Activated T-cell treated with anti-CD3 and anti-CD28 coated beads, Interleukin-2, amount 50 U/mL, for 24 hours (primary cell): ENCODE data around the gene KDM4B.
"Not testable (repeated sequence)": the region's sequence is repeated elsewhere in the genome, so short reads cannot be mapped to it uniquely, and the experiment has no call there.

Experiments
- DNase-seq: peaks from one replicate; pipeline ENCODE4 v3.0.0-alpha.2; 2020
- H3K27ac Mint-ChIP-seq: 2 replicates; pipeline ENCODE4 v1.8.0; 2020; ENCODE audit warnings: mild to moderate bottlenecking, mixed read lengths
- H3K27me3 Mint-ChIP-seq: 2 replicates; pipeline ENCODE4 v1.8.0; 2020; ENCODE audit warnings: mixed read lengths
- H3K36me3 Mint-ChIP-seq: 2 replicates; pipeline ENCODE4 v1.8.0; 2020; ENCODE audit warnings: low read depth, mixed read lengths
- H3K4me1 Mint-ChIP-seq: 2 replicates; pipeline ENCODE4 v1.8.0; 2020; ENCODE audit warnings: low read depth, mixed read lengths
- H3K4me3 Mint-ChIP-seq: 2 replicates; pipeline ENCODE4 v1.8.0; 2020; ENCODE audit warnings: mild to moderate bottlenecking, moderate library complexity, mixed read lengths
- H3K9me3 Mint-ChIP-seq: 2 replicates; pipeline ENCODE4 v1.8.0; 2020; ENCODE audit warnings: mixed read lengths

Gene KDM4B

DNA sequence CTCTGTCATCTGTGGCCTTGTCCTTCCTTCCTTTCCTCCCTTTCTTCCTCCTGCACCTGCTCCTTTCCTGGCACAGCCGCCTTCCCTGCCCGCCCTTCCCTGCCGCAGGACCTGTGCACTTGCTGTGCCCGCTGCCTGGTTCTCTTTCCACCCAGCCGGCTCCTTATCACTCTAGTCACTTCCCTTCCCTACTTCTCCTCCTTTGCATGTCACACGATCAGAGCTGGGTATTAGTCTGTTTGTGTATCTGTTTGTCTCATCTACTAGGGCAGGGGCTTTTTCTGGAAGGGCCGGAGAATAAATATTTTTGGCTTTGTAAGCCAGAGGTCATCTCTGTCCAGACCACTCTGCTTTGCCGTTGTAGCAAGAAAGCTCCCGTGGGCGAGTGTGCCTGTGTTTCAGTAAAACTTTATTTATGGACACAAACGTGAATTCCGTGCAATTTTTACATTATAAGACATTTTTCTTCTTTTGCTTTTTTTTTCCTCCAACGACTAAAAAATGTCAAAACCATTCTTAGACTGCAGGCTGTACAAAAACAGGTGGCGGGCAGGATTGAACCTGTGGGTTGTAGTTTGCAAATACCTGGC, 6.1 kb downstream of the KDM4B start:
- Mint-ChIP-seq H3K27me3 (no peaks in the 10 kb centered on the region), H3K27ac (no peak overlapping the region), H3K4me3 (no peak overlapping the region), H3K36me3 (peaks cover 19% of the 10 kb centered on the region), H3K4me1 (peaks cover 38% of the 10 kb centered on the region), H3K9me3 (no peaks in the 10 kb centered on the region)
- DNase-seq, result no peak

DNA sequence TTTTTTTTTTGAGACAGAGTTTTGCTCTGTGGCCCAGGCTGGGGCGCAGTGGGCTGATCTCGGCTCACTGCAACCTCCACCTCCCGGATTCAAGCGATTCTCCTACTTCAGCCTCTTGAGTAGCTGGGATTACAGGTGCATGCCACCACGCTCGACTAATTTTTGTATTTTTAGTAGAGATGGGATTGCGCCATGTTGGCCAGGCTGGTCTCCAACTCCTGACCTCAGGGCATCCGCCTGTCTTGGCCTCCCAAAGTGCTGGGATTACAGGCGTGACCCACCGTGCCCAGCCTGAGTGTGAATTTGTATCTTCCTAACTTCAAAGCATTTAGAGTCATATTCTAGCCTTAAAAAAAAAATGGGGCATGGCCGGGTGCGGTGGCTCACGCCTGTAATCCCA, 6.7 kb downstream of the KDM4B start:
- Mint-ChIP-seq H3K36me3 (peaks cover 18% of the 10 kb centered on the region), H3K4me1 (peaks cover 33% of the 10 kb centered on the region)
- H3K27me3 Mint-ChIP-seq, H3K4me3 Mint-ChIP-seq, DNase-seq, H3K9me3 Mint-ChIP-seq, H3K27ac Mint-ChIP-seq: not testable (repeated sequence)

DNA sequence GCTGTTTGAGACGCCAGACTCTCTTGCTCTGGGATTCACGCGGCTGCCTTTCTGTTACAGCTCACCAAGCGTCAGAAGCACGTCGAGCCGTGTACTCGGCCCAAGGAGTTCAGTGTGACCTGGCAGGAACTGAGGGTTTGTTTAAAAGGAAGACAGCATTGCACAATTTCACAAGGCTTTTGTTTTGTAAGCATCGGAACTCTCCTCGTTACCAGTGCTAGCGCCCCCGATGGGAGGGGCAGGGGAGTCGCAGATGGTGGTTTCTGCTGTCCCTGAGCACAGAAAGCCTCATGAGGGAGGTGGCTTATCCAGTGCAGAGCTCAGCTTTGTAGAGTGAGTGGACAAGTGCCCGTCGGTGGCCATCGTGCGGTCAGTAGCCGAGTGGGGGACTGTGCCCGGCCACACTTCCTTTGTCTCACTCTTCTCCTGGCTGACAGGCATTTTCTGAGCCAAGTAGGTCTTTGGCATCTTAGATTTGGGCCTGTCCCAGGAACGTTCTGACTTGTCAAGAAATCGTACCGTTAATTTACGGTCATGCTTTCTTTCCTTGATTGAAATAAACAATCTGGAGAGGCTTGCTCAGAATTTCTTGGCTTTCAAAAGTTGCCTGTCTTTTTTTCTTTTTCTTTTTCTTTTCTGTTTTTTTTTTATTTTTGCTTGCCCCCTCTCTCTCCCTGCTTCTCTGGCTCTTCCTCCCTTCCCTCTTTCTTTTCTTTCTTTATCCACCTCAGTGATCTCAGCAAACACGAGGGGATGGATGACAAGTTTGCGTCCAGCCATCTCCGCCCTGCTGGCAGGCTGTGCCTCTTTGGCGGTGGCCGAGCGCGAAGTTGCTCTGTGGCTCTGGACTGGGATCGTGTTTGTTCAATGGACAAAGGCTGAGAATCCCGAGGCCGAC, 7.7 kb downstream of the KDM4B start:
- no peak for DNase-seq
- H3K4me1 Mint-ChIP-seq, result peaks cover 28% of the 10 kb centered on the region
- no peaks in the 10 kb centered on the region for H3K9me3 Mint-ChIP-seq
- peaks cover 18% of the 10 kb centered on the region for H3K36me3 Mint-ChIP-seq
- H3K4me3 Mint-ChIP-seq, result no peak overlapping the region
- no peak overlapping the region for H3K27ac Mint-ChIP-seq
- H3K27me3 Mint-ChIP-seq, result no peaks in the 10 kb centered on the region

DNA sequence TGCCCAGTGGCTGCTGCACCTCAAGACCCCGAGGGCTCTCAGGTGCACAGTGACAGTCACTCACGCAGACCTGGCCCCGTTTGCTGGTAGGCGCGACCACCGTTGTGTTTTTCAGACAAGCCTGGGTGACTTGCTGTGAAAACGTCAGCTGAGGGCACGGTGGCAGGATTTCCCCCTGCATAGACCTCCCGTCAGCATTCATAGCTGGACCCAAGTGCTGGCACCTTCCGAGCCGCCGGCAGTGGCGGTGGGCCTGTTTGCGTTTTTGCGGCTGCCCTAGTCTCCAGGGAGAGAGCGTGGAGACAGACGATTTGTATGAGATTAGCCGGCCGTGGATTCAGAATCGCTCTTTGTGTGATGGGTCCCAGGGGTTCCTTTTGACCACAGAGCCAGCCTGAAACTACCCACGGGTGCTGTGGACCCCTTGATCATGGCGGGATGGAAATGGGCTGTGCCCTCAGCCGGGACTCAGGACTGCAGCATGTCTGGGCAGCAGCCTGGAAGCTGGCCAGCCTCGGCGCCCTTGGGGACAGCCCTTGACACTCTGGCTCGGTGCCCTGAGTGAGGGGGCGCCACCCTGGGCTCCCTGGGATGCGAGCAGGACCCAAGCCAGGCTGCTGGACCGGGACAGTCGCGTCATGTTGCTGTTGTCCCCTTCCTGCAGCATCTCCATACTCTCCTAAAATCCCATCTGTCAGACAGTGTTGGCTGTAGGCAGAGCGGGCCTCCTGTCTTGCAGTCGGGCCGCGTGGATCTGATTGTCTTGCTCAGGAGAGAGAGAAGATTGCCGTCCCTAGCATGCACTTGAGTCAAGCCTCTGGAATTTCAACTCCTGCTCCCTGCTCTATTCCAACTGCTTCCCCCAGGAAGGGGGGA, 8.6 kb downstream of the KDM4B start:
- Mint-ChIP-seq H3K27me3 (no peaks in the 10 kb centered on the region), H3K4me1 (peaks cover 25% of the 10 kb centered on the region), H3K36me3 (peaks cover 18% of the 10 kb centered on the region), H3K27ac (no peak overlapping the region), H3K4me3 (no peak overlapping the region), H3K9me3 (no peaks in the 10 kb centered on the region)
- no peak for DNase-seq

DNA sequence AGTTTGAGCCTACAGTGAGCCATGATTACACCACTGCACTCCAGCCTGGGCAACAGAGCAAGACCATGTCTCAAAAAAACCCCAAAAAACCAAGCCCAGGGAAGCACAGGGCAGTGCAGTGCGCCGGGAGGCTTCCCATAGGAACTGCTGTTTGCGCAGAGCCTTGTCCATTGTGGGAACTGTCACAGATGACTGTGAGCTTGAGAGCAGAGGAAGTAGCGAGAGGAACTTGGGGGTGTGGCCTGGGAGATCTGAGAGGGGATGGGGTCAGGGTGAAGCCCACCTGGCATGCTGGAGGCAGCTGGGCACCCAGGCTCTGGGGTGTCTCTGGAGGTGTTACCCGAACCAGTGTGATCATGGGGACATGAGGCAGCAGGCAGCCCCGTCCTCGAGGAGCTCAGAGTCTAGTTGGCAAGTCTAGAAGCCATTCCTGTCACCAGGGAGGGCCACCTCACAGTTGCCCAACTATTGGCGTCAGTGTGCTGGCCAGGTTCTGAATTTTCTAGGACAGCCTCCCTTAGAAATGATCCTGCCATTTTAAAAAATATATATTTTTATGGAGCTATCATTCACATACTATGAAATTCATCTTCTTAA, 10.4 kb downstream of the KDM4B start:
- H3K27ac Mint-ChIP-seq, result peak overlapping the region; percentile 64
- H3K36me3 Mint-ChIP-seq, result peaks cover 20% of the 10 kb centered on the region
- no peaks in the 10 kb centered on the region for H3K27me3 Mint-ChIP-seq
- peaks cover 22% of the 10 kb centered on the region for H3K4me1 Mint-ChIP-seq
- H3K4me3 Mint-ChIP-seq, result no peak overlapping the region
- no peak for DNase-seq
- no peaks in the 10 kb centered on the region for H3K9me3 Mint-ChIP-seq

DNA sequence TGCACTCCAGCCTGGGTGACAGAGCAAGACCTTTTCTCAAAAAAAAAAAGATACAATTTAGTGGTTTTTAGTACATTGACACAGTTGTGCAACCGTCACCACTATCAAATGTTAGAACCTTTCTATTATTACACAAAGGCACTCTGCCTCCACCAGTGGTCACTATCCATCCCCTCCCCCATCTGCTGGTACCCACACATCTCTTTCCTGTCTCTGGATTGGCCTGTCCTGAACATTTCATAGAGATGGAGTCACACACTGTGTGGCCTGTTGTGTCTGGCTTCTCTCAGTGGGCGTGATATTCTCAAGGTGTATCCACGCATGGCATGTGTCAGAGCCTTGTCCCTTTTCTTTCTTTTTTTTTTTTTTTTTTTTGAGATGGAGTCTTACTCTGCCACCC, 11.2 kb downstream of the KDM4B start:
- no peak overlapping the region for H3K27ac Mint-ChIP-seq
- no peak for DNase-seq
- no peaks in the 10 kb centered on the region for H3K27me3 Mint-ChIP-seq
- no peaks in the 10 kb centered on the region for H3K9me3 Mint-ChIP-seq
- peaks cover 18% of the 10 kb centered on the region for H3K4me1 Mint-ChIP-seq
- peaks cover 20% of the 10 kb centered on the region for H3K36me3 Mint-ChIP-seq
- no peak overlapping the region for H3K4me3 Mint-ChIP-seq

DNA sequence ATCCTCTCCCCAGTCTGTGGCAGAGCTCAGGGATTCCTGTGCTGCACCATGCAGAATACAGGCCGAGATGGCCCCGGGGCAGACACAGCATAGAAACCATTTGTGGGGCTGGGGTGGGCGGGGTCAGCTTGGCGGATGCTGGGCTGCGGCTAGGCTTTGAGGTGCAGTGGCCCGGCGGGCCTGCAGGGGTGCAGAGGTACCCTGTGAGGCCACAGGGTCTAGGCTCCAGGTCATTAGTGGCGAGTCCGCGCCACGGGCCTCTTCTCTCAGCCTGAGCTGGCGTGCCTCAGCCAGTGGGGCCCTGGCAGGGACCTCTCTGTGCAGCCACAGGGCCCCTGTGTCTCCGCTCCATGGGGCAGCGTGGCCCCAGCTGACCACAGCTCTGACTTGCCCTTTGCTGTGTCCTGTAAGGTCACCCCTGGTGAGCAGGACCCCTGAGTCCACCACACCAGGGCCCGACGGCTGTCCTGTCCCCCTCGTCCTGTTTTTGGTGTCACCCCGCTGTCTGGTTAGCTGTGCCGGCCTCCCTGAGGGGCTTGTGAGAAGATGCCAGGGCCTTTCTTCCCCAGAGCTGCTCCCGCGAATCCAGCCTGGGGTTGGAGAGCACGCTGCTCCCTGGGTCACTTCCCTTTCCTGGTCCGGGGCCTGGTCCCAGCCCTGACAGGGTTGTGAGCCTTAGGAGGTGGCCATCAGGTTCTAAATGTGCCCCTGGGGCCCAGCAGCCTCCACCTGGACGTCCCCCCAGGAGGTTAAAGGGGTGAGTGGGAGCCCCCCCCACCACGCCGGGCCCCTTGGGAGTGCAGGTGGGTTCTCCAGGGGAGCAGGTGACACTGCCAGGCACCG, 12.1 kb downstream of the KDM4B start:
- no peak for DNase-seq
- Mint-ChIP-seq H3K36me3 (peaks cover 20% of the 10 kb centered on the region), H3K27me3 (no peaks in the 10 kb centered on the region), H3K4me3 (no peak overlapping the region), H3K27ac (no peak overlapping the region), H3K9me3 (no peaks in the 10 kb centered on the region), H3K4me1 (peaks cover 18% of the 10 kb centered on the region)

DNA sequence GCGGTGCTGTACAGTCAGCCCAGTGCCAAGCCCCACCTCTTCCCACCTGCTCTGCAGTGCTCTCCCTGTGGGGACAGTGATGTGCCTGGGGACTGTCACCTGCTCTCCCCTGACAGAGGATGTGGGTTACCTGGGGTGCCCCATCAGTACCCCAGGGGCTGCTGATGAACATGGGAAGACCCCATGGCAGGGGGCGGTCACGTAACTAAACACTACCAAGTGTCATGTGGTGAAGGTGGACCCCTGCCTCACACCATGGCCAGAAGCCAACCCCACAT, 12.7 kb downstream of the KDM4B start:
- peaks cover 15% of the 10 kb centered on the region for H3K4me1 Mint-ChIP-seq
- H3K27ac Mint-ChIP-seq, result no peak overlapping the region
- no peak for DNase-seq
- no peaks in the 10 kb centered on the region for H3K27me3 Mint-ChIP-seq
- peaks cover 19% of the 10 kb centered on the region for H3K36me3 Mint-ChIP-seq
- H3K9me3 Mint-ChIP-seq, result no peaks in the 10 kb centered on the region
- no peak overlapping the region for H3K4me3 Mint-ChIP-seq

DNA sequence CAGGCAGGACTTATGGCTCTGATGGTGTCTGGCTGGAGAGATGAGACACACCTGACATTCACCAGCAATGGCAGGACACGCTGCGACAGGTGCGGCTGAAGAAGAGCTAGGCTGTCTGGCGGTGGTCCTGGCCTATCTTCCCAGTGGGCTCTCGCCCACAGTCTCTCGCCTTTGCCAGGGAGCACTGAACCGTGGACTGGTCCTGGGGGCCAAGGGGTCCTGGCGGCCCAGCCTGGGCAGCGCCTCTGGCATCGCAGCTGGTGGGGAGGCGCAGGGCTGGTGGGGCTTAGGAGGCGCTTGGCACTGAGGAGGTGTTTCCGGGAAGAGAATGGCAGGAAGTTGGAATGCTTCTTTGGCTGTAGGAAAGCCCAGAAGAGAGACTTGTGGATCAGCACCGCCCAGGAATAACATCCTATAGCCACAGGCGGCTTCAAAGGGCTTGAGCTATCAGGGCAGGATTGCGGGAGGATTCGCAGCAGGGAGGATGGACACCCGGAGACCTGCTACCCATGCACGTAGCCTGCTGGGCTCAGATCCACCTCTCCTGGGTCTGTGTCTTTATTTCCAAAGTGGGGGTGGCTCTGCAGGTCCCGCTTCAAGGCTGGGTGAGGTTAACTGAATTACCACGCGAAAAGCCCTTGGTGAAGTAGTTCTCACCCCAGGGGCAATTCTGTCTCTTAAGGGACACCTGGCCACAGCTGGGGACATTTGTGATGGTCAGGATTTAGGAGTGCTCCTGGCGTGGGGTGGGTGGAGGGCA, 14.6 kb downstream of the KDM4B start:
- Mint-ChIP-seq H3K27me3 (no peaks in the 10 kb centered on the region), H3K4me3 (no peak overlapping the region)

DNA sequence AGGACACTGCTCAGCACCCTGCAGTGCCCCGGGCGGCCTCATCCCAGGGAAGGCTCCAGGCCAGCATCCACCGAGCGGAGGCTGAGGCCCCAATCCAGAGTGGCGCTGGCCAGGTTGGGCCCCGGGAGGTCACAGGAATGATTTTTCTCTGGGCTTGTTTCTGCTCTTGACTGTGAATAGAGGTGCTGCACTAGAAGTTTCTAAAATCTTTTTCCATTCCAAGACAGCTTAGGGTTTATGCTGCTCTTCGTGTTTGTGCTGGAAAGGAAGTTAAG, 15.1 kb downstream of the KDM4B start:
- Mint-ChIP-seq H3K27ac (no peak overlapping the region), H3K4me1 (peaks cover 23% of the 10 kb centered on the region), H3K4me3 (no peak overlapping the region), H3K9me3 (no peaks in the 10 kb centered on the region), H3K27me3 (no peaks in the 10 kb centered on the region), H3K36me3 (peaks cover 5% of the 10 kb centered on the region)
- no peak for DNase-seq

More for the DNA sequence above, 14.6 kb downstream of the KDM4B start:
- no peak overlapping the region for H3K27ac Mint-ChIP-seq
- no peaks in the 10 kb centered on the region for H3K9me3 Mint-ChIP-seq
- DNase-seq, result no peak
- H3K4me1 Mint-ChIP-seq, result peaks cover 22% of the 10 kb centered on the region
- peaks cover 5% of the 10 kb centered on the region for H3K36me3 Mint-ChIP-seq

DNA sequence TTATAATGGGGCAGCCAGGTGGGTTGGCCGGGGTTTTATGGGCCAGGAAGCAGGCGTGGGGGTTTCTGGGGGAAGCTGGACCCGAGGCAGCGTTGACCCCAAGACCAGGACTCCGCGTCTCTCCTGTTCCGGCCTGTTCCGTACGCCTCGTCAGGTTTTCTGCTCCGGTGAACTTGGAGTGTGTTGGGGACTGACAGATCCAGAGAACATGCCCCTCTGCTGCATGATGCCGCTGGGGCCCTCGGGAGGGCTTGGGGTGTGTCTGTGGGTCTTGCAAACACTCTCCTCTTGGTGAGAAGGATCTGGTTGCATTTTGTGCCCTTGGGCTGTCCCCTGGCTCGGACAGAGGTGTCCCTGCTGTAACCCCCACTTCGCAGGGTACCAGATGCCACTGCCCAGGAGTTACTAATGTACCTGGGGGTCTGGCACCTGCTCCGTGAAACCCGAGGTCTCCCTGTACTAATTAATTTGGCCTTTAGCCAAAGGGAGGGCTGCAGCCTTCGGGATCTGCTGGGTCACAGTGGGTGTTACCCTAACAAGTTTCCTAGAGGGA, 15.6 kb downstream of the KDM4B start:
- H3K9me3 Mint-ChIP-seq, result no peaks in the 10 kb centered on the region
- H3K27ac Mint-ChIP-seq, result no peak overlapping the region
- peaks cover 5% of the 10 kb centered on the region for H3K36me3 Mint-ChIP-seq
- no peak for DNase-seq
- H3K4me1 Mint-ChIP-seq, result peaks cover 20% of the 10 kb centered on the region
- no peaks in the 10 kb centered on the region for H3K27me3 Mint-ChIP-seq
- no peak overlapping the region for H3K4me3 Mint-ChIP-seq

DNA sequence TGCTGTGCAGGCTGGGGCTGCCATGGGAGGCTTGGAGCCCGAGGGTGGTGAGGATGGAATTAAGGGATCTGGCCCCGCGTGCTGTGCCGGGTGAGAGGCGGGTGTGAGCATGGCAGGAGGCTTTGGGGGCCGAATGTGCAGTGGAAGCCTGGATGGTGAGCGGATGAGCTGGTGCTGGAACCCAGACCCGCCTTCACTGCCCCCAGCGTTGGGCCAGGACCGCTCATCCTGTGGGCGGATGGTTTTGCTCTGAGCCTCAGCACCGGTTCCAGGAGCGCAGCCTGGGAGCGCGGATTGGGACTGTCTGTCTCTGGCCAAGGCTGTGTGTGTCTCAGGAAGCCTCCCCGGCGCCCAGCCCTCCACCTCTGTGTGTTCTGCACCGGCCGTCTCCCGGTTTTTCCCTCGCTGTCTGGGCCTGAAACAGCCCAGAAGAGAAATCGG, 16.7 kb downstream of the KDM4B start:
- Mint-ChIP-seq H3K9me3 (no peaks in the 10 kb centered on the region), H3K4me3 (no peak overlapping the region), H3K36me3 (peaks cover 5% of the 10 kb centered on the region), H3K27me3 (no peaks in the 10 kb centered on the region), H3K27ac (peak overlapping the region; percentile 70), H3K4me1 (peaks cover 18% of the 10 kb centered on the region)
- no peak for DNase-seq

DNA sequence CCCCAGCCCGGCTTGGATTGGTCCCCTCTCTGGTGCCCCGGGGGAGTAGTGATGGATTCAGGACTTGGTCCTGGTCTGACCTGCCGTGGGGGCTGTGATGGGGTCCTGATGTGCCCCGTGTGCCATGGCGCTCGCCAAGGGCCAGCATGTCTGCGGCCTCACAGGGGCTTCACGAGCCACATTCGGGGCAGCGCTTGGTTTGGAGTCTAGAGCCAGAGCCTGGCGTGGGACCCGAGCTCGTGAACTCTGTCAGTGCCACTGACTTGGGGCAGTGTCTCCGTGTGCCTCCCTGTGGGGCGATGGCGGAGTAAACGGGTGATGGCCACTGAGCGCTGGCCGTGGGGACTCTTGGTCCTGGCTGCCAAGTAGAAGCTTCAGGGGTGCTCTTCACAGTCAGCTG, 17.1 kb downstream of the KDM4B start:
- Mint-ChIP-seq H3K27me3 (no peaks in the 10 kb centered on the region), H3K9me3 (no peaks in the 10 kb centered on the region), H3K27ac (no peak overlapping the region), H3K4me1 (peaks cover 17% of the 10 kb centered on the region), H3K36me3 (peaks cover 5% of the 10 kb centered on the region), H3K4me3 (no peak overlapping the region)
- no peak for DNase-seq
